Stimulated activated CD4-positive, alpha-beta T cell treated with anti-CD3 and anti-CD28 coated beads, Interleukin-15, amount 100 ng/mL, for 24 hours (primary cell): Measurements from ENCODE around the gene C19orf38.
"Not testable (repeated sequence)": the region's sequence is repeated elsewhere in the genome, so short reads cannot be mapped to it uniquely, and the experiment has no call there.

Experiments used
- DNase-seq: peaks from one replicate; pipeline ENCODE4 v3.0.0-alpha.2; 2020

Gene C19orf38

DNA sequence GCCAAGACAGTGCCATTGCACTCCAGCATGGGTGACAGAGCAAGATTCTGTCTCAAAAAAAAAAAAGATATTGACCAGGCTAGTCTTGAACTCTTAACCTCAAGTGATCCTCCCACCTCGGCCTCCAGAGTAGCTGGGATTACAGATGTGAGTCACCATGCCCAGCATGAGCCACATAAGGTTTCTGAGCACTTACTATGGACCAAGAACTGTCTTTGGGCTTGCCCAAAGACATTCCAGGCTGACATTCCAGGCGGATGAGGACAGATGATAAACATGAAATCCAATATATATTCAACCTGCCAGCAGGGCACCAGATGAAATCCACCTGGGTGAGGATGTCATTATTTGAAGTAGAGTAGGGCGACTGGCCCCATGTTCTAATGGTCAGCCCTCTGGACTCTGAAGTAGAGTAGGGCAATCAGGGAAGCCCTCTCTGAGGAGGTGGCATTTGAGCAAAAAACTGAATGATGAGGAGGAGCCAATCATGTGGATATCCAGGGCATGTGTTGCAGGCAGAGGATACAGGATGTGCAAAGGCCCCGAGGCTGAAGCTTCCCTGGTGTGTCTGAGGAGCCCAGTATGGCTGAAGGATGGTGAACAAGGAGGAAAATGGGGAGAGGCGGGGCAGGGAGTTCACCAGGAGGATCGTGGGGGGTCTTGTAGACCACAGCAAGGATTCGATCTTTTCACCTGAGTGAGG is 4.0 kb downstream of the C19orf38 start:
- DNase-seq: no peak

DNA sequence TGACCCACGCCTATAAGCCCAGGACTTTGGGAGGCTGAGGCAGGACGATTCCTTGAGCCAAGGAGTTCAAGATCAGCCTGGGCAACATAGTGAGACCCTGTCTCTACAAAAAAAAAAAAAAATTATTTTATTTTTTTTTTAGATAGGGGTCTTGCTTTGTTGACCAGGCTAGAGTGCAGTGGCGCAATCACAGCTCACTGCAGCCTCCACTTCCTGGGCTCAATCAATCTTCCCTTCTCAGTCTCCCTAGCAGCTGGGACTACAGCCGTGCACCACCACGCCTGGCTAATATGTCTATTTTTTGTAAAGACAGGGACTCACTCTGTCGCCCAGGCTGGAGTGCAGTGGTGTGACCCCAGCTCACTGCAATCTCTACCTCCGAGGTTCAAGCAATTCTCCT is 4.7 kb downstream of the C19orf38 start:
- no peak for DNase-seq

- no peak for DNase-seq
These were observed 6.3 kb downstream of the C19orf38 start for GRCh38 chr19:10854350-10855089.

DNA sequence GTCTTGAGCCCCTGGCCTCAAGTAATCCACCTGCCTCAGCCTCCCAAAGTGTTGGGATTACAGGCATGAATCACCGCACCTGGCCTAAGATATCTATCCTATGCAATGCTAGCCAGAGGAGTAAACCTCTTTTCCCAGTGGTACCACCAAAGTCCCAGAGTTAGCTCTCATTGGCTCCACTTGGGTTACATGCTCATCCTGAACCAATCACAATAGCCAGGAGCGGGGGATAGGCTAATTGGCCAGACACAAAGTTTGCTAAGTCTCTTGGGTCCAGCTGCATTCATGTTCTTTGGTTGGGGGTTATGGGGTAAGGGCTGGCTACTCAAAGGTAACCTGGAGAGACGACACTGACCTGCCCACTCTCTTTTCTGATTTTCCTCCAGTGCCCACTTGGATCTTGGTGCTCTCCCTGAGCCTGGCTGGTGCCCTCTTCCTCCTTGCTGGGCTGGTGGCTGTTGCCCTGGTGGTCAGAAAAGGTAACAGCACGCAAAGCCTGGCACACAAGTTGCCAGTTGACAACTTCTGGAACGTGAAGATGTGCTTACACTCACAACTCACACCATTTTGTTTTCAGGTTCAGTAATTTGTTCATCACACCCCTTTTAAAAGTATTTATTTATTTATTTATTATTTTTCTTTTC is 7.8 kb downstream of the C19orf38 start:
- DNase-seq: peak; percentile 46

DNA sequence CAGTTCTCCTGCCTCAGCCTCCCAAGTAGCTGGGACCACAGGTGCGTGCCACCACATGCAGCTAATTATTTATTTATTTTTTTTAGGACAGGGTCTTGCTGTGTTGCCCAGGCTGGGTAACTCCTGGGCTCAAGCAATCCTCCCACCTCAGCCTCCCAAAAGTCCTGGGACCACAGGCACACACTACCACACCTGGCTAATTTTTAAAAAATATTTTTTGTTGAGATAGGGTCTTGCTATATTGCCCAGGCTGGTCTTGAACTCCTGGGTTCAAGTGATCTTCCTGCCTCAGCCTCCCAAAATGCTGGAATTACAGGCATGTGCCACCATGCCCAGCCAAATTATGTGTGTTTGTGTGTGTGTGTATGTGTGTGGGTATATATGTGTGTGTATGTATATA is 8.7 kb downstream of the C19orf38 start:
- DNase-seq: not testable (repeated sequence)

- peak; percentile 40 for DNase-seq
These were observed 10.1 kb downstream of the C19orf38 start for GRCh38 chr19:10858204-10858828.

- peak; percentile 56 for DNase-seq
These were observed 13.0 kb downstream of the C19orf38 start for GRCh38 chr19:10861103-10861651.

DNA sequence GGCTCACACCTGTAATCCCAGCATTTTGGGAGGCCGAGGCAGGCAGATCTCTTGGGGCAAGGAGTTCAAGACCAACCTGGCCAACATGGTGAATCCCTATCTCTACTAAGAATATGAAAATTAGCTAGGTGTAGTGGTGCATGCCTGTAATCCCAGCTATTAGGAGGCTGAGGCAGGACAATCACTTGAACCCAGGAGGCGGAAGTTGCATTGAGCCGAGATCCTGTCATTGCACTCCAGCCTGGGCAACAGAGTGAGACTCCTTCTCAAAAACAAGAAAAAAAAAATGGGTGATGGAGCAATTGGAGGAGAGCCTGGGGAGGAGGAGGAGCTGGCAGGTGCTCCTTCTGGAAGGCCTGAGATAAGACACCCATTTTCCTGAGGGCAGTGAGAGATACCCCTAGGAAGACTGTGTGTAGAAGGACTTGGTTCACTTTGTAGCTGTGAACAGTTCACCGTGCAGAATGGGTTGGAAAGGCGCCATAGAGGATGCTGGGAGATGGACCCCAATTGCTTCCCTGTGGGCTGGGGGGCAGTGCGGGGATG is 14.4 kb downstream of the C19orf38 start:
- no peak for DNase-seq

- DNase-seq: no peak
These were observed 15.0 kb downstream of the C19orf38 start for GRCh38 chr19:10863107-10863717.

DNA sequence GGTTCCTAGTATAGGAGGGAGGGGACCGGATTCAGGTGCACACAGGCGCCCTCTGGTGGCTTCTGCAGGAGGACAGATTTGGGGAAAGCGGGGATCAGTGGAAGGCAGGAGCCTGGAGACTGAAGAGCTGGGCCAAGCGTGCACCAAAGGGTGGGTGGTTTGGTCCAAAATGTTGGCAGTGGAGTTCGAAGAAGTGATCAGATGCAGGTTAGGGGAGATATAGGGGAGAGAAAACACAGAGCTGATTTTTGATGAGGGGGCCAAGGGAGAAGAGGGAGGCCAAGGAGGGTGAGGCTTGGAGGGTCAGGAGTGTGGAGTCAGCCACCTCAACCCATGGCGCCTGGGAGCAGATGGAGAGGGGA is 16.3 kb downstream of the C19orf38 start:
- DNase-seq: peak; percentile 90

DNA sequence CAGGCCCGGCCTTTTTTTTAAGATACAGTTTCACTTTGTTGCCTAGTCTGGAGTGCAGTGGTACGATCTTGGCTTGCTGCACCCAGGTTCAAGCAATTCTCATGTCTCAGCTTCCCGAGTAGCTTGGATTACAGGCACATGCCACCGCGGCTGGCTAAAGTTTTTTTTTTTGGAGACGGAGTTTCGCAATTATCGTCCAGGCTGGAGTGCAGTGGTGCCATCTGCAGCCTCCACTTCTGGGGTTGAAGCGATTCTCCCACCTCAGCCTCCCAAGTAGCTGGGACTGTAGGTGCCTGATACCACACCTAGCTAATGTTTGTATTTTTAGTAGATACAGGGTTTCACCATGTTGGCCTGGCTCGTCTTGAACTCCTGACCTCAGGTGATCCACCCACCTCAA is 18.3 kb downstream of the C19orf38 start:
- DNase-seq: no peak

GRCh38 chr19:10868872-10869547 is 20.8 kb downstream of the C19orf38 start:
- DNase-seq: no peak

- DNase-seq: not testable (repeated sequence)
These were observed 21.7 kb downstream of the C19orf38 start for GRCh38 chr19:10869872-10870311.

DNA sequence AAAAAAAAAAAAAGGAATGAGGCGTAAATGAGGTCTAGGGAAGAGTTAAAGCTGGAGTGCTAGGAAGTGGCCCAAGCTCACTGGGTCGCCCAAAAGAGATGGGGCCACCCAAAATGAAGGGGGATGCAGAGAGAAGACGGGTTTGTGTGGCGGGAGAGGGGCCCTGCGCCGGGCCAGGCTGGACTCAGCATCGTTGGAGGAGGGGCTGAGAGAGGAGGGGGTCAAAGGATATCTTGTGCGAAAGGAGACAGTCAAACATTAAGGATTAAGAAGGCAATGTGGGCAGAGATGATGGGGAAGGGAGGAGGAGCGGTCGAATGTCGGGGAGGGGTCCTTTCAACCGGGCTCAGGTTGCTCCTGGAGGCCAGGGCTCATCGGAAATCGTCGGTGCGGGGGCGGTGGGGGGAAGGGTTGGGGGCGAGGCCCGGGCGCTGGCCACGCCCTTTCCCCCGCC is 22.3 kb downstream of the C19orf38 start:
- DNase-seq: no peak

DNA sequence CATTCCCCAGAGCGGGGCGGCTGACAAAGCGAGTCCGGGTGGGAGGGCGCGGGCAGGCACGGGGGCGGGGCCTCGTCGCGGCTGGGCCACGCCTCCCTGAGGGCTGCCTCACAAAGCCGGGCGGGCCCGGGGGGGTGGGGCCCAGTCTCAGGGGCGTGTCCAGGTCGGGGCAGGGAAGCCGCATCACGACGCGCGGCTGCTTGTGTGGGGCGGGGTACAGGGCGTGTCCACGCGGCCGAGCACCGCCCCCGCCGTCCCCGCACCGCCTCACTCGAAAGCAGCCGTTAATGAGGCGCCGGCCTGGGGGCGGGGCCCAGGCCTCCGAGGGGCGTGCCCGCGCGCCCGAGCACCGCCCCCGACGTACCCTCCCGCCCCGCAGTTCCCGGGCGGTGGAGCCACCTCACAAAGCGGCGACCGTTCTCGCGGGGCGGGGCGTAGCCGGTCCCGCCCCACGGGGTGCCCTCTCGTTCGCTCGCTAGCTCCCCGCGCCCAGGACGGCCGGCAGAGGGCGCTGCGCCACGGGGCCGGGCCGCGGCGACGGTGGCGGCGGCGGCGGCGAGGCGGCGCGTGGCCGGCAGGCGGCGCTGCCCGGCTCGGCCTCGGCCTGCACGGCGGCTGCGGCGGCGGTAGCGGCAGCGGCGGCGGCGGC is 22.9 kb downstream of the C19orf38 start, which contains the start of gene CARM1:
CARM1 (plus strand) TSS at position 599 of the 649 bp plus-strand sequence. CDS start 150 bp downstream, outside the sequence.
- DNase-seq: peak; percentile 99

- DNase-seq: peak; percentile 48
These were observed 23.7 kb downstream of the C19orf38 start for GRCh38 chr19:10871711-10872545.

GRCh38 chr19:10872546-10873107 is 24.4 kb downstream of the C19orf38 start:
- peak; percentile 59 for DNase-seq

- DNase-seq: no peak
These were observed 25.8 kb downstream of the C19orf38 start for GRCh38 chr19:10874024-10874423.

DNA sequence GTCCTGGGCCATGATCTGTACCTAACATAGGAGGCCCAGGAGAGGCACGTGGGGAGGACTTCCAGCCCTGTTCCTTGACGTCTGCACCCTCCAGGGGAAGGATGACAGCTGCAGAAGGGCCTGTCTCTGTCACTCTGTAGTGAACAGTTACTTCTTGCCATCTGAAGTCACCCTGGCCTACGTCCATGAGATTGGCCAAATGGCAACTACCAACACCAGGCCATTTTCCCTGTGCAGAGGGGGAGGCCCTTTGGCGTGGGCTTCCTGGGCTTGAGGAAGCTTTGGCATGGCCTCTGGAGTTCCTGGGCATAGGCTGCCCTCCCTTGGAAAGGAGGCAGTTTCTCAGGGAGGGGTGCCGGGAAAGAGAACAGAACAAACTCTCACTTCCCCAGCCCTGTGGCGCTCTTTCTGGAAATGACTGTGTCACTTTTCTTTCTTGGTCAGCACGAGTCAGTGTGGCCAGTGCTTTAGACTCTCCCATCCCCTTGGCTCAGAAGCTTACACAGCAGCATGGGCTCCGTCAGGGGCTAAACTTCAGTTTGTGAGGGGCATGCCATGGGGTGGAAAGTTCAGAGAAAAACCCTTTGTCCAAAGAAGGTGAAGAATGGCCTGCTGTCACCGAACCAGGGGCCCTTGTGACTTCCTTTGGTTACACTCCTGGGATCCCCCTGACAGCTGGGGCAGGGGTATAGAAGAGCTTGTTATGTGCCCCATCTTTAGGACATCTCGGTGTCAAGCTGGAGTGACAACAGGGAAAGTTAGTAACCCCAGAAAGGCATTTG is 28.4 kb downstream of the C19orf38 start:
- no peak for DNase-seq
